HG03095 (cell line): ENCODE measurements around the gene KRTAP3-1.

ENCODE experiments used
- ATAC-seq: cut with Tn5 transposase; IDR thresholded peaks from one replicate; pipeline ENCODE4 v1.9.1; 2021; ENCODE audit warnings: moderate library complexity; ENCODE audit not compliant: unreplicated experiment

Gene KRTAP3-1

DNA sequence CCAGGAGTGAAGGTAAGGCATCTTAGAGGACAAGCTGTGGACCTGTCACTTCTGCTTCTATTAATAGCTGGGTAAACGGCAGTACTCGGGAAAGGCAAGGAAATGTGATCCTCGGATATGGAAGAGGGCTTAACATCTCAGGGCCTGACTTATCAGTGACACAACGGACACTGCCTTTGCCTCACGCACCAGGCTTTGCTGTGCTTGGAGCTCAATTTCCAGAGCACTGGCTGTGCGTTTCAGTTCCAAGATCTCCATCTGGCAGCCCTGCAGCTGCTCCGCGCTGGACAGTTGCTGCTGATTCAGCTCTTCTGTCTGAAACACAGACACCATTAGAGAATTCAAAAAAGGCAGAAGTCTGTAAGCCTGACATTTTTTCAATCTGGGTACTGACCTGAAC is 28.3 kb downstream of the KRTAP3-1 start:
- ATAC-seq = no peak

- no peak for ATAC-seq
These were observed 28.8 kb downstream of the KRTAP3-1 start for GRCh38 chr17:40980117-40980516.

- no peak for ATAC-seq
These were observed 30.3 kb downstream of the KRTAP3-1 start for GRCh38 chr17:40978575-40979151.

DNA sequence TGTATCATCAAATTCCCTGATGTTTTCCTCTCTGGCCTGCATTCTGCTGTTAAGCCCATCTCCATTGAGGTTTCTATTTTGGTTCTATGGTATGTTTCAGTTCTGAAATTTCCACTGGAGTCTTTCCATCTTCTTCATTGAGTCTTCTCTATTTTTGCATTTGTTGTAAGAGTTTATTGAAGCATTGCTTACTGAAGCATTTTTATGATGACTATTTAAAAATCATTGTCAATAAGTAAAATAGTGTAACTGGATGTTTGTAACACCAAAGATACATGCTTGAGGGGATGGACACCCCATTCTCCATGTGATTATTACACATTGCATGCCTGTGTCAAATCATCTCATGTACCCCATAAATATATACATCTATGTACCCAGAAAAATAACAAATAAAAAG is 33.4 kb downstream of the KRTAP3-1 start:
- ATAC-seq = no peak

GRCh38 chr17:40974366-40974765 is 34.6 kb downstream of the KRTAP3-1 start:
- no peak for ATAC-seq

DNA sequence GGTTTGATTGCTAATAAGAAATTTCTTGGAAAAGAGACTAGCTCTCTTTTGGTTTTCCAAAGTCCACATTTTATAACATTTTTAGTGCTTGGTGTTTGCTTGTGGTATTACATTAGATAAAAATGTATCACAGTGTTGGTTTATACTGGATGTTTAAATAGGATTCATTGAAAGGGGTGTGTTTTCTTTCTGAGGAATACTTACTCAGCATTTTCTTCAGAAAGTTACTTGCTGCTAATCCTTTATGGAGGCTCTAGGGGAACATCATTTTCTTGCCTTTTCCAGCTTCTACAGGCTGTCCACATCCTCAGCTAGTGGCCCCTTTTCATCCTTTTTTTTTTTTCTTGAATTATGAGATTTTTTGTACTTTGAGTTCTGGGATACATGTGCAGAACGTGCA is 41.3 kb downstream of the KRTAP3-1 start:
- no peak for ATAC-seq

GRCh38 chr17:40966848-40967247 is 42.1 kb downstream of the KRTAP3-1 start, which contains the start of gene KRT39:
KRT39 (minus strand) TSS chr17:40966948; CDS start chr17:40966856, 92 bp downstream.
- no peak for ATAC-seq

GRCh38 chr17:40963838-40964237 is 45.1 kb downstream of the KRTAP3-1 start:
- no peak for ATAC-seq

GRCh38 chr17:40962059-40962561 is 46.8 kb downstream of the KRTAP3-1 start:
- no peak for ATAC-seq

GRCh38 chr17:40961591-40961990 is 47.3 kb downstream of the KRTAP3-1 start:
- no peak for ATAC-seq

DNA sequence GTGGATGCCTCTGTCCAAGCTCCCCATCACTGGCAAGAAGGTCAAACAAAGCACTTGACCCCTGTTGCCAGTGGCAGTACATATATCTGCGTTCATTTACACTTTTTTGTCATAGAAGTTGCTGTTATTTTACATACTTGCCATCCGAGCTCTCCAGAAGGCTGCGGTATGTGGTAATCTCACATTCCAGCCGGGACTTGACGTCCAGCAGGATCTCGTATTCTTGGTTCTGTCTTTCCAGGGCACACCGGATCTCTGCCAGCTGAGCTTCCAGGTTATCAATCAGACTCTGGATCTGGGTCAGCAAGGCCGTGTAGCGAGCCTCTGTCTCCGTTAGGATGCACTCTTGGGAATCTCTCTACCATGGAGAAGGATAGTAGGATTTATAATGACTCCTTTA is 48.8 kb downstream of the KRTAP3-1 start:
- no peak for ATAC-seq
